HG03159 (cell line): ENCODE measurements around the gene FAM53C.

ENCODE experiments used
- ATAC-seq: cut with Tn5 transposase; IDR thresholded peaks from one replicate; pipeline ENCODE4 v1.9.1; 2021; ENCODE audit warnings: mild to moderate bottlenecking, moderate library complexity; ENCODE audit not compliant: unreplicated experiment

Gene FAM53C

DNA sequence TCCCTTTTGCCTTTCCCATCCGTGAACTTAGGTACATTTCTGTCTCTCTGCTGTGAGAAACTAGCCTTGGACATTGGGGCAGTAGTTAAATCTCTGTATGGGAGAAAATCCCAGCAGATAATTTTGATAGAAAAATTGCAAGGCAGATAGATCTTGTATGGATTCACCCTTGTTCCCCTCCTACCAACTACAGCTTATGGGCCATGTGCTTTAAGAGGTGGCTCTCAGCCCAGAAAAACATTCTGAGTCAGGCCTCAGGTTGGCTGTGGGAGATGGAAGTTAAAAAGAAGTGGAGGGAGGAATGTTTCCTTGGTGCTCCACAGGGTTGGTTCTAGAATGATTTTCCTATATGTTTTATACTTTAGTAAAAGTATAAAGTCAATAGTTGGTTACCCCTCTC is 13.0 kb downstream of the FAM53C start:
- ATAC-seq = no peak

DNA sequence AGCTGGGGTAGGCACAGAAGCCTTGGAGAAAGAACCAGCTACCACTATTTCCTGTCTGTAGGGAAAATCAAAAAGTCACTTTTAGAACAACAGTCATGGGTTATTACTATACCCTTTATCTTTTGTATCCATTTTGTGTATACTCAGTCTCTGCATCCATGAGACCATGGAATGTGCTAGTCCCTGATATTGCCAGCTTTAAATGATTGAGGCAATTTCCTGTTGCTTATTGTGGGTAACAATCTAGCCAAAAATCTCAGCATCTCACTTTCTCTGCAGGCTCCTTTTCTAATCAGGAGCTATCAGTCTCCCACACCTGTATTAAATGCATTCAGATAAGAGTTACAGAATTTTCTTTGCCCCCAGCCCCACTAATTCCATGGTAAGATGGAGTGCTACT is 13.5 kb downstream of the FAM53C start:
- ATAC-seq = no peak

DNA sequence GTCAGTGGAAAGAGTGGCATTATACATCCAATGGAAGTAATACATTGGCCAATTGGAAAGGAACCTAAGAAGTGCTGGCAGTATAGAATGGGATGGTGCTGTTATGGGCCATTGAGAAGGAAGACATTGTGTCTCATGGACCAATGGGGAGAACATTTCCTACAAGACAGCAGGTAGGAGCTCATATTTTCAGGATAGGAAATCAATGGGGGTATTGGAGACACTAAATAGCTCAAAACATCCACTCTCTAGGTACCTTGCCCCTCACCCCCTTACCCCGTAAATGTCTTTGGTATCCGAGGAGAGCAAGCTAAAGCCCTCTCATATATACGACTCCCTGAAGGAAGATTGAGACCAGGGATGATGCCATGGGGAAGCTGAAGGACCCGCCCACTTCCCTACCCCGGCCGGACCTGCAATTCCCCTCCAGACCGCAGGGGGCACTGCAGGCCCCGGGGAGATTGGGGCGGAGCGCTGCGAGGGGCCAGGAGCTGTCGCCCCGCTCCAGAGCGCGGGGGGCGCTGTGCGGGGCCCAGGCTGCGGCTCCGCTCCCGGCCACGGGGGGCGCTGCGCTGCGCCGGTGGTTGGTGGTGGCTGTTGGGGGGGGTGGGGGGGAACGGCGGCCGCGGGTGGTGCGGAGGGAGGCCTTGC is 14.1 kb downstream of the FAM53C start, which contains the start of gene KDM3B:
KDM3B (plus strand) TSS at position 615 of the 651 bp plus-strand sequence. CDS start 111 bp downstream, outside the sequence.
- peak; percentile 65 for ATAC-seq

DNA sequence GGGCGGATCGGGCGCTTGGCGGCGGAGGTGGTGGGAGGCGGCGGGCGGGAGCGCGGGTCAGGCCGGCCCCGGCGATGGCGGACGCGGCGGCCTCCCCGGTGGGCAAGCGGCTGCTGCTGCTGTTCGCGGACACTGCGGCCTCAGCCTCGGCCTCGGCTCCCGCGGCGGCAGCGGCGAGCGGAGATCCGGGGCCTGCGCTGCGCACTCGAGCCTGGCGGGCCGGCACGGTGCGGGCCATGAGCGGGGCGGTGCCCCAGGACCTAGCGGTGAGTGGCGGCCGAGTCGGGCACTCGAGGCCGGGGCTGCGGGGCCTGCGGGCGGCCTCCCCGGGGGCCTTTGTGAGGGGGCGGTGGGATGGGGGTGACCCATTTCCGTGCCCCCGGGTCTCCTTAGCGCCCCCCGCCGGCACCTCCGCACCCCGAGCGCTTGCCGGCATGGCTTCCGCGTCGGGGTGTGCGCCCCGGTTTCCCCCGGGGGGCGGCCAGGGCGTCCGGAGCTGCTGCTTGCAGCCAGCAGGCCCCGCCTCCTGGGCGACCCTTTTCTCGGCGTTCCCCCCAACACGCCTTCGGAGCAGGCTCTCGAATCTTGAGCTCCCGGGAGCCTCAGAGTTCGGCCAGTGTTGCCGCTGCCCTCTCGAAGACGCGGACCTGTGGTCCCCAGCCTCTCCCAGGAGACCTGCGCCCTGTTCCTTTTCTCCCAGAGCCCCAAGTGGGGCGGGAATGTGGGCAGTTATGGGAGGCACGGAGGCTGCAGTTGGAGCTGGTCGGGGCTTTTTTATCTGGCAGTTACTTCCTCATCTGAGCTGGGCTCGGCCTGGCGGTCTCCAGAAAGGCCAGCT is 14.9 kb downstream of the FAM53C start:
- peak; percentile 39 for ATAC-seq

DNA sequence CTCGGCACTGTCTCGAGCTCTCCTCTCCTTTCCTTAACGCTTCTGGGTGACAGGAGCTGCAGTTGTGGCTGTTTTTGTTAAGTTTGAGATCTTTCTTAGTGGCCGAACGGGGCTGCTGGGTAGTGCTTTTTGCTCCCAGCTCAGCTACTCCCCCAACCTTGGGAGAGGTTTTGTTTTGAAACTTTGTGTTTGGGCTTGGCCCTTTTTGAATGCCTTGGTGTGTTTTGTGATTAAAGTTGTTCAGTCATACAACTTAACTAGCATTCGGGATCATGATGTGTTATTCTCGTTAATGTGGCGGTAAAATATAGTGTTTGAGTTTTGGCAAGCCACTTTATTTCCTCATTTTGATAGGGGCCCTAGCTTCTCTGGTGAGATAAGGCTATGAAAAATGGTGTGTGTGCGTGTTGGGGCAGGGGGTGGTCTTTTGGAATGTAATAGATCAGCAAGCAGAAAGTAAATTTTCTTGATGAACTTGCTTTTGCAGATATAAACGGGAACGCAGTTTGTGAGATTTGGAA is 15.6 kb downstream of the FAM53C start:
- ATAC-seq = no peak

DNA sequence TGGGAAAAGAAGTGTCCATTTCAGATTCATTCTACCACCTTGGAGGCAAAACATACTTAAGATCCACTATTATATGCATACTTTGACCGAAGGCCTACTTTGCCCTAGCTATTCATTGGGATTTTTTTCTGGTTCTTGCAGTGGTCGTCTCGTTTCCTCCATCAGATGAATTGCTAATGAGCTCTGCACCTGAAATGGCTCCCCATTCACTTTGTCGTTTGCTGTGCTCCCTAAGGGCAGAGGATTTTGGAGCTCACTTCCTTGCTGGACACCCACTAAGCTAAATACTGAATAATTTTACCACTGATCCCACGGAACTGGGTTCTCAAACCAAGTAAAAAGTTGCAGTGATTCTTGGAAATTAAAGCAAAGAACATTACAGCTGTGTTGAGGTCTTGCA is 16.3 kb downstream of the FAM53C start:
- ATAC-seq = no peak

DNA sequence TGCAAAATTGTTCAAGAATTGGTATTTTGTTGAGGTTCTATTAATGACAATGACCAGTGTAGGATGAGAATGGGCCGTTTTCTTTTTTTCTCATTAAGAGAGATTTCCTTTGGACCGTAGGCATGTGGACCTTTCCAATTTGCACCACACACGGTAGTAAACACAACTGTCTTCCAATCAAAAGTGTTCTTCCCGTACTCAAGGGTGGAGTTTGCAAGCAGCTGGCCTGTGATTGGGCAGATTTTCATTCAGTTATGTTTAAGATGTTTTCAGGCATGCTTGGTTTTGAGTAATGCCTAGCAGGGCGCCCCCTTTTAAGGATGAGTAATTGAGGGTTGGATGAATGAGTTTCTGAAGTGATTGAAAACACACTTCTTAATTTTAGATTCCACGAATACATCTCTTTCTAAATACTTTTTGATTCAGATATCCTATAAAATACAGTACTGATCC is 16.9 kb downstream of the FAM53C start:
- peak; percentile 39 for ATAC-seq

DNA sequence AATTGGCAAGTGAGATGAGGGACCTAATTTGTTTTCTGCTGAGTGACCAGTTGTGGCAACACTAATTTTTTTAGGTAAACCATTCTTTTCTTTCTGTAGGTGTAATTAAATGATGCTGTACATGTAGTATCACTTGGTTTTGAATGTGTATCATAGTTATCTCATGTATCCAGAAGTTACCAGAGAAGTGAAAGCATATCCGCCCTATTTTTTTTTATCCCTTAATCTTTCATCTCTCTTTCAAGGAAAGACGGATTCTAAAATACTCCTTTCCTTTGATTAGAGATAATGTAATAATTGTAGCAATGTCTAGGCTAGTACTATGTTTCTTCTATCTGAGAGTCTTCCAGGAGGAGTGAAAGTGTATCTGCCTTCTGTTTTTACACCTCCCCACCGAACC is 21.6 kb downstream of the FAM53C start:
- ATAC-seq = no peak

DNA sequence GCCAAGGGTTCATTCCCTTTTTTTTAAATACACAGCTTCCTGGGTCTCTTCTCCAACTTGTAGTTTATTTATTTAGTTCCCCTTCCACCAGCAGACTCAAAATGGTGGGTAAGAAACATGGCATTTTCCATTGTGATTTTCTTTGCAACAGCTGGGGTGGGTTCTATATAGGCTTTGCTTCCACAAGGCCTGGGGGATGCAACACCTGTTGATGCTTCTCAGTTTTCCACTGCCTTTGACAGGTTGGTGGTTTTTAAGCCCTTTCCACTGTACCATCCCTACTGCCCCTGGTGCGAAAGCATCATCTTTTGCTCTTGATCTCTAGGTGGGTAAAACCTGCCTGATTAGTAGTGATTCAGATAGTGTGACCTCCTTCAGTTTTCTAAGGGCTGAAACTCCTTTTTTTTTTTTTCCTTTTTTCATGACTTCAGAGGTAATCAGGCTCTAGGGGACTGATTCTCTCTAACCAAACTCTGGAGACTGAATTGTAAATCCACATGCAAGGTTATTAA is 22.9 kb downstream of the FAM53C start:
- no peak for ATAC-seq

DNA sequence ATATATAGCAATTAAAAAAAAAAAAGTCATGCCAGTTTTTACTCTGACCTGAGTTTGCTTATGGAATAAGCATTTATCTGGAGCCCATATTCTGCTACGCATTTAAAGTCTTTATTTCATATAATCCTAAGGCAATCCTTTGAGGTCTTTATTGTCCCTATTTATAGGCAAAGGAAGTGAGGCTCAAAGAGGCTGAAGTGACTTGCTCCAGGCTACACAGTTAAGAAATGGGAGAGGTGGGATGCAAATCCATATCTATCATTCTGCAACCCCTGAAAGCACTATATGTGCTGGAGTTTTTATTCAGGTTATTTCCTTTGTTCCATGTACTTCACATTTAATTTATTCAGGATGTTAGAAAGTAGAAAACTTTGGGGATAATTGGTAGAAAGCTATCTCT is 26.5 kb downstream of the FAM53C start:
- no peak for ATAC-seq

DNA sequence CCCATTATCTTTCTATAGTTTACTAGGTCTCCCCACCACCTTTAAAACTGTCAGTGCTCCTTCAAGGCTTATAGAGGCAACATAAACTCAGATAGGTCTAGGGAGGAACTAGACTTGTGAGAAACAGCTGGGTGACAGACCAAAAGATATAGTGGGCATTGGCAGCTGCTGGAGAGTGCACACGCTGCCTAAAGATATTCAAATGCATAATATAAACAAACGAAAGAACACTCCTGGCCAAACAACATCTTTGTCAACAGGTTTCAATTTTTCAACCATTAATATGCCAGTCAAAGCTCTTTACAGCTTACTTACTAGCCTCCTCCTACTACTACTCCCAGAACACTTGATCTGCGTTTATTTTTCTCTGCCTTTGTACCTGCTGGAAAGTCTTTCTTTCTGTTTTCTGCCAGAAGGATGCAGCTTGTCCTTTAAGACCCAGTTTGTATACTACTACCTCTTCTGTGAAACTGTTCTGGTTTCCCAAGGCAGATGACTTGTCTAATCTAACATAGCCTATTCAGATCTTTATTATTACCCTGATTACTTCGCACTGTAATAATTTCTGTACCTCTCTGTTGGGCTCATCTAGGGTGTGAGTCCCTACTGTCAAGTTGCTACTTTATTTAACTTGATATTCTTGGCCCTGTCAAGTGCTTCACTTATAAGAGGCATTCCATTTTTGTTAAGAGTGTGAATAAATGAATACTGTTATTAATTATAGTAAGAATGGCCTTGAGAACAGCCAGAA is 28.7 kb downstream of the FAM53C start:
- no peak for ATAC-seq

DNA sequence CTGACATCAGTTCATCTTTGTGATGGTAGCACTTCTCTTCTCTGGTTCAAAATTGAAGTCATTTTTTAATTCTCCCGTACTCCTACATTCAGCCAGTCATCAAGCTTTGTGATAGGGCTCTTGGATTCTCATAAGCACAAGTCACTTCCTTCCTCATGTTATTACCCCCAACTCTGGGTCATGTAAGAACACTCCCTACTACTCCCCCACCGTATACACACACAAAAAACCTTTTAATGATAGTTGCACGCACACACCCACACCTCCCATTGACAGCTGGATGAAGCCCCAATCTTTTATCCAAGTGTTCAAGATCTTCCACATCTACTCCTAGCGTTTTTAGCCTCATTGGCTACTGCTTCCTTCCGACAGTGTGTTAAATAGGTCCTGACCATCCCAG is 31.2 kb downstream of the FAM53C start:
- ATAC-seq = no peak

DNA sequence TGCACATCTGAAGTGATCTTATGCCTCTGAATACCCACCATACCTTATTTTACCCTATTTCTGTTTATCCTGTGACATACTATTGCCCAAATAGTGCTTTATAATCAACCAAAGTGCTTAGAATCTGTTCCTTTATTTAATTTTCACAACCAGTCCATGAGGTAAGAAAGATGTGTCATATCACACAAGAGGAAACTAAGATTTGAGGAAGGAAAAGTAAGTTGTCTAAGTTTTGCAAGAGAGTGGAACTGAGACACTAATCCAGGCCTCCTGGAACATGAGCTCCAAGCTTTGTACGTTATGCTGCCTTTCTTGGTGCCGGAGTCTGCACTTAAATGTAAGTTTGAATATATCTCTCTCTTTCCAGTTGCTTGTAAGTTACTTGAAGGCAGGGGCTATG is 31.6 kb downstream of the FAM53C start:
- ATAC-seq = no peak

DNA sequence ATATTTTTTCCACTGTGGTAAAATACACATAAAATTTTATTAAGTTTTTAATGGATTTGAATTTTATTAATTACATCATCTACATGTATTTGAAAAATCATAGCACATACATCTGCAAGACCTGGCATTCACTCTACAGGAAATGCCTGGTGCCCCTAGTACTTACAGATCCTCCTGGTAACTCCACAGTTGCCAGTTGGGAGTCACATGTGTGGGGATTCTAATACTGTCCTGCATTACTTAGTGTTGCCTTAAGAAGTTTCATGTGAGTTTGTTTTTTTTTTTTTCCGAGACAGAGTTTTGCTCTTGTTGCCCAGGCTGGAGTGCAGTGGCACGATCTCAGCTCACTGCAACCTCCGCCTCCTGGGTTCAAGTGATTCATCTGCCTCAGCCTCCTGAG is 32.5 kb downstream of the FAM53C start:
- ATAC-seq = no peak

DNA sequence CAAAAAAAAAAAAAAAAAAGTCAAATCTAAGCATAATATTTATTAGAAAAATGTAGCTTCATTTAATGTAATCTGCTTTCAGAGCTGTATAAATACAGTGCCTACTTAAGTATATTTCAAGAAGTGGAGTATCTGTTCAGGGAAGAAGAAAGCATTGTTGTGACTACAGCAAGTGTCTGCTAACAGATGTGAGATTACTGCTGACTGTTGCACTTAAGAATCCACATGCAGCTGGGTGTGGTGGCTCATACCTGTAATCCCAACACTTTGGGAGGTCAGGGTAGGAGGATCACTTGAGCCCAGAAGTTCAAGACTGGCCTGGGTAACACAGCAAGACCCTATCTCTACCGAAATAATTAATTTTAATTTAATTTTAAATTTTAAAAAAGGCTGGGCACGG is 33.4 kb downstream of the FAM53C start:
- ATAC-seq = no peak

DNA sequence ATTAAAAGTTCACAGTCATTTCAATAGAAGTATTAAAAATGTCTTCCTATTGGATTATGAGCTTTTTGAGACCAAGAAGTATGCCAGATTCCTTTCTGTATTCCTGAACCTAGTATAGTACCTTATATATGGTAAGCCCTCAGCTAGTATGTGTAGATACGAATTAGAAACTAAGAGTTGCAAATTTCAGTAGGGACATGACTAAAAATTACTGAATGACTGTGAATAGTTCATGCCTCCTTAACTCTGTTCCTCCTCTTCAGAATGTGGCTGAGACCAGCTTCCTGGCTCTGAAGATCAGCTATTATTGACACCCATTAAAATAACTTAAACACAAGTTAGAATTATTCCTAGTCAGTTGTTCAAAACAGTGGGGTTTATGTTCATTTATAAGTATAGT is 34.2 kb downstream of the FAM53C start:
- peak; percentile 70 for ATAC-seq

DNA sequence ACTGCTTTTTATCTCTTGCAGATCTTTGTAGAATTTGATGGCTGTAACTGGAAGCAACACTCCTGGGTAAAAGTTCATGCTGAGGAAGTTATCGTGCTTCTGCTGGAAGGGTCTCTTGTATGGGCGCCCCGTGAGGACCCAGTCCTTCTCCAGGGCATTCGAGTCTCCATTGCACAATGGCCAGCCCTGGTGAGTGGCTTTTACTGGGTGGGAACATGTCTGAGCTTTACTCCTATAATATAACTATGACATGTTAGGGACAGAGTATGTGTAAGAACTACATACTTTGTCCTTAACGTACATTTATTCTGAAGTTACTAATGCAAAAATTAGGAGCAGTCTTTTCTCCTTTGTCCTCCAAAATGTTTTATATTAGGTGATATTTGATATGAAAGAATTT is 34.6 kb downstream of the FAM53C start:
- ATAC-seq = no peak

DNA sequence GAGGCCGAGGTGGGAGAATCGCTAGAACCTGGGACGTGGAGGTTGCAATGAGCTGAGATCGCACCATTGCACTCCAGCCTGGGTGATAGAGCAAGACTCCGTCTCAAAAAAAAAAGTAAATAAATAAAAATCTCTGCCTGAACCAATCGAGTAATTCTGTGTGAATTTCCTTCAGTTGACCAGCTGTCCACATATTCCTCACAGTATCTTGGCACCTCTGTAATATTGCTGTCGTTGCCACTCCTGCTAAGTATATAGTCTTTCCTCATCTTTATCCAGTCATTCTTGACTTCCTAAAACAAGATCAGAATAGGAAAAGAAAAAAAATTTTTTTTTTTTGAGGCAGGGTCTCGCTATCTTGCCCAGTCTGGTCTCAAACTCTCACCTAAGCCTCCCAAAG is 44.3 kb downstream of the FAM53C start:
- ATAC-seq = no peak

DNA sequence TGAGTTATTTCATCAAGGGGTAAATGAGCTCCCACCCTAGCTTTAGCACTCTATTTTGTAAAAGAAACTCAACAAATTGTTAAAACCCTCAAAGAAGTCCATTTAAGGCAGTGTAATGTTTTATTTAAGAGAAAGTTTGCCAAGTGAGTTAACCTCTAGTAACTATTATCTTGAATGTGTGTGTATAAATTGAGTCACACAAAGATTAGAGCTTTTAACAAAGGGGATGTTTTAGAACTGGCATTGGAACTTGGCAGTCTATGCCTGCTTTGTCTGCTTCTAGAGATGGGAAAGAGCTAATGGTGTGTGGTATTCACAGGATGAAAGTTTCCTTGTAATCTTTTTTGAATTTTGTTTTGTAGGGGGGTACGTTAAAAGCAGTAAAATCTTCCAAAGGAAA is 47.6 kb downstream of the FAM53C start:
- ATAC-seq = no peak

DNA sequence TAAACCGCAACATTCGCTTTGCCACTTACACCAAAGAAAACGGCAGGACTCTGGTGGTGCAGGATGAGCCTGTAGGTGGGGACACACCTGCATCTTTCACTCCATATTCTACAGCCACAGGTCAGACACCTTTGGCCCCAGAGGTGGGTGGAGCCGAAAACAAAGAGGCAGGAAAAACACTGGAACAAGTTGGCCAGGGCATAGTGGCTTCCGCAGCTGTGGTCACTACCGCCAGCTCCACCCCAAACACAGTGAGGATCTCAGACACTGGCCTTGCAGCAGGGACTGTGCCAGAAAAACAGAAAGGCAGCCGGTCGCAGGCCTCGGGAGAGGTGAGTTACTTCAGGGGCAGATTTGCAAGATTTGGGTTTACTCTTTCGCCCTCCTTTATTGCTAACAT is 48.2 kb downstream of the FAM53C start:
- ATAC-seq = no peak

DNA sequence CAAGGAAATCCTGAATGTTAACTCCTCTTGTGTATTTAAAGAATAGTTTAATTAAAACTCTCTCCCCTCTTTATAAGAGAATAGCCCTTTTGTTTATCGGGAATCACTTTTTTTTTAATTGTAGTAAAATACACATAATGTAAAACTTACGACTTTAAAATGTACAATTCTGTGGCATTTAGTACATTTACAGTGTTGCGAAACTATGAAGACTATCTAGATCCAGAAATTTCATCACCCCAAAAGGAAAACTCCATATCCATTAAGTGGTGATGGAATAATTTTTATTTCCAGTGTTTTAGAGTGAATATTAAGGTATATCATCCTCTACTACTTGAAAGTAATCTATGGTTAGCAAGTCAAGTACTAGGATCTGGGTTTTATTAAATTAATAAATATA is 51.3 kb downstream of the FAM53C start:
- ATAC-seq = no peak
